PC-9 (cell line): Measurements from ENCODE around the gene RPA4. TPM values are rescaled to one million over a fixed set of nuclear protein-coding genes. Genes with fewer than 3 reads are reported as not detected.

Experiments used
- BruUV-seq: library from RNA; stranded (reverse); fragments of 400-500 nt; replicated peaks from 2 replicates; lab custom pipeline; 2021; lab: Mats Ljungman, UMichigan
- CTCF ChIA-PET: fragments of 300-600 bp; sonication (Branson Sonifier 250); formaldehyde crosslinking; loops from one replicate; lab custom pipeline; 2022; ENCODE audit warnings: antibody characterized with exemption; lab: Charles Lee
- POLR2A ChIA-PET: fragments of 300-600 bp; sonication (Branson Sonifier 250); formaldehyde crosslinking; loops from one replicate; lab custom pipeline; 2022; ENCODE audit warnings: antibody characterized with exemption; ENCODE audit not compliant: unreplicated experiment; lab: Charles Lee
- DNase-seq, 2 experiments: peaks; one replicate each; pipeline versions ENCODE4 v3.0.0 to v3.0.0-alpha.2; 2015 to 2022; ENCODE audit warnings: mixed read lengths in 1 of 2
- H2AFZ ChIP-seq: fragments of 200-600 bp; sonication (generic); 2 replicates; pipeline ENCODE4 v1.8.1; 2017; ENCODE audit warnings: antibody characterized with exemption
- H3F3A ChIP-seq: fragments of 200-600 bp; sonication (generic); 2 replicates; pipeline ENCODE4 v1.8.1; 2017; ENCODE audit warnings: antibody characterized with exemption, mild to moderate bottlenecking, low read depth; ENCODE audit not compliant: insufficient read depth
- H3K27ac ChIP-seq: fragments of 200-600 bp; sonication (generic); 2 replicates; pipeline ENCODE4 v1.6.1; 2016; ENCODE audit warnings: mixed run types
- H3K27me3 ChIP-seq: fragments of 200-600 bp; sonication (generic); 2 replicates; pipeline ENCODE4 v1.6.1; 2016; ENCODE audit warnings: low read depth, mixed run types; ENCODE audit not compliant: insufficient read depth
- H3K36me3 ChIP-seq: fragments of 200-600 bp; sonication (generic); 2 replicates; pipeline ENCODE4 v1.6.1; 2016; ENCODE audit warnings: low read depth, mixed run types
- H3K4me1 ChIP-seq: fragments of 200-600 bp; sonication (generic); replicated peaks from 2 replicates; pipeline ENCODE4 v1.6.1; 2016; ENCODE audit warnings: mixed run types; ENCODE audit not compliant: insufficient read depth
- H3K4me2 ChIP-seq: fragments of 200-600 bp; sonication (generic); 2 replicates; pipeline ENCODE4 v1.6.1; 2017; ENCODE audit warnings: mixed run types
- H3K4me3 ChIP-seq: fragments of 200-600 bp; sonication (generic); 2 replicates; pipeline ENCODE4 v1.6.1; 2016; ENCODE audit warnings: mixed run types
- H3K79me2 ChIP-seq: fragments of 200-600 bp; sonication (generic); 2 replicates; pipeline ENCODE4 v1.6.1; 2017; ENCODE audit warnings: low read depth, mixed run types
- H3K9me2 ChIP-seq: fragments of 200-600 bp; sonication (generic); 2 replicates; pipeline ENCODE4 v1.8.1; 2017; ENCODE audit warnings: mild to moderate bottlenecking; ENCODE audit not compliant: insufficient read depth
- H3K9me3 ChIP-seq: fragments of 200-600 bp; sonication (generic); 2 replicates; pipeline ENCODE4 v1.8.1; 2016; ENCODE audit warnings: low read depth; ENCODE audit not compliant: insufficient read depth
- H4K20me1 ChIP-seq: fragments of 200-600 bp; sonication (generic); 2 replicates; pipeline ENCODE4 v1.8.1; 2017; ENCODE audit not compliant: insufficient read depth
- CTCF ChIP-seq: fragments of 200-600 bp; sonication (generic); conservative IDR thresholded peaks from 2 replicates; pipeline ENCODE4 v1.6.1; 2017; ENCODE audit warnings: mixed run types, antibody characterized with exemption, mild to moderate bottlenecking, moderate library complexity
- EZH2 ChIP-seq: fragments of 200-600 bp; sonication (generic); IDR thresholded peaks from 2 replicates; pipeline ENCODE4 v1.8.0; 2017; ENCODE audit warnings: antibody characterized with exemption, low read depth
- intact Hi-C: fragments of 100-400 bp; cut with micrococcal nuclease; formaldehyde crosslinking; loops from one replicate; pipeline ENCODE4 v1.10.0; 2022; ENCODE audit not compliant: unreplicated experiment
- total RNA-seq: library from RNA; stranded (reverse); gene quantifications from 2 replicates; pipeline ENCODE4 v1.2.3, GENCODE V29; 2021

The RPA4 gene
- total RNA-seq, 1 experiment from 2014 or later: 0.46 TPM

DNA sequence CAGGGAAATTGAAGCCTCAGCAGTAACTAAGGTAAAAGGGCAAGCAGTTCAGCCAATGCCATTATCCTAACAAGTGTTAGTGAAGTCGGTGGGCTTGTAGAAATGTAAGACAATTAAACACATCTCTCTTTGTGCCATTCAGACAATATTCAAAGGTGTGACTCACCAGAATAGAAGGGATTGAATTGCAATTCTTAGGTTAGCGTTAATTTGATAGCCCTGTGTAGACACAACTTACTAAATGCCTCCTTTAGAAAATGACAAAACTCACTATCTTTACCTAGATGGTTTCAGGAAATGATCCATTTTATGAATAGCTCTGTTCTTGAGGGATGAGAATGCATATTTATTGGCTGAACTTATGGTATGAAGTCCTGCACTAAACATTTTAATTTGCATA is 35.2 kb downstream of the RPA4 start:
- Histone ChIP-seq H3K79me2 (no peaks in the 10 kb centered on the region), H3K4me2 (no peak overlapping the region), H3K27ac (no peak overlapping the region), H3K36me3 (no peaks in the 10 kb centered on the region), H3K9me2 (no peaks in the 10 kb centered on the region), H3K27me3 (no peaks in the 10 kb centered on the region), H3K4me1 (no peaks in the 10 kb centered on the region), H4K20me1 (no peaks in the 10 kb centered on the region), H2AFZ (no peak overlapping the region), H3K9me3 (no peaks in the 10 kb centered on the region), H3K4me3 (no peak overlapping the region), H3F3A (no peaks in the 10 kb centered on the region)
- ChIA-PET CTCF (no interaction called here), POLR2A (no interaction called here)
- no TSS peak for BruUV-seq
- intact Hi-C loops: no loop called here
- TF ChIP-seq CTCF: no peak
- TF ChIP-seq EZH2: no peak
- no peak for DNase-seq

DNA sequence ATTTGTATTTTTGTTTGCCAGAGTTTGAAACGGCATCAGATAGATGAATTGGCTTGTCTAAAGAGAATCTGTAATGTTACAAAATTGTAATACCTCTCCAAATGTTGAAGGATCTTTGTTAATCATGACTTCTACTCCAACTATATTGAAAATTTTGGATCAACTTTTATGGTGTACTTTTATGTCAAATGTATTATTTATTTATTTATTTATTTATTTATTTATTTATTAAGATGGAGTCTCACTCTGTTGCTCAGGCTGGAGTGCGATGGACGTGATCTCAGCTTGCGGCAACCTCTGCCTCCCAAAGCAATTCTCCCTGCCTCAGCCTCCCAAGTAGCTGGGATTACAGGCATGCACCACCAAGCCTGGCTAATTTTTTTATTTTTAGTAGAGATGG is 36.0 kb downstream of the RPA4 start:
- ChIA-PET CTCF (no interaction called here), POLR2A (no interaction called here)
- H3K79me2 ChIP-seq: no peaks in the 10 kb centered on the region

DNA sequence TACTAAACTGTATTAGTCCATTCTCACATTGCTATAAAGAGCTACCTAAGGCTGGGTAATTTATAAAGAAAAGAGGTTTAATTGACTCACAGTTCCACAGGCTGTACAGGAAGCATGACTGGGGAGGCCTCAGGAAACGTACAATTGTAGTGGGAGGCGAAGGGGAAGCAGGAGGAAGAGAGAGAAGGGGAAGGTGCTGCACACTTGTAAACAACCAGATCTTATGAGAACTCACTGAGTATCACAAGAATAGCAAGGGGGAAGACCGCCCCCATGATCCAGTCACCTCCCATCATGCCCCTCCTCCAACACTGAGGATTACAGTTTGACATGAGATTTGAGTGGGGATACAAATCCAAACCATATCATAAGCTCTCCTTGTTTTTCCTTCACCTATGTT is 40.9 kb downstream of the RPA4 start:
- intact Hi-C loops: no loop called here
- no peaks in the 10 kb centered on the region for H3K27me3 ChIP-seq
- no peaks in the 10 kb centered on the region for H3K36me3 ChIP-seq
- ChIA-PET CTCF (no interaction called here), POLR2A (no interaction called here)
- no peaks in the 10 kb centered on the region for H3F3A ChIP-seq
- no peak overlapping the region for H3K4me3 ChIP-seq
- no TSS peak for BruUV-seq
- no peaks in the 10 kb centered on the region for H3K4me1 ChIP-seq
- H3K27ac ChIP-seq: no peak overlapping the region
- no peak overlapping the region for H3K4me2 ChIP-seq
- no peak overlapping the region for H2AFZ ChIP-seq
- no peaks in the 10 kb centered on the region for H3K9me2 ChIP-seq
- TF ChIP-seq CTCF (no peak), EZH2 (no peak)
- no peaks in the 10 kb centered on the region for H3K79me2 ChIP-seq
- H4K20me1 ChIP-seq: no peaks in the 10 kb centered on the region
- DNase-seq: no peak
- no peaks in the 10 kb centered on the region for H3K9me3 ChIP-seq

More for the DNA sequence above, 36.0 kb downstream of the RPA4 start:
- Histone ChIP-seq H3F3A (no peaks in the 10 kb centered on the region), H3K27ac (no peak overlapping the region), H3K36me3 (no peaks in the 10 kb centered on the region), H3K9me3 (no peaks in the 10 kb centered on the region), H2AFZ (no peak overlapping the region), H3K4me2 (no peak overlapping the region), H3K4me3 (no peak overlapping the region), H3K9me2 (no peaks in the 10 kb centered on the region), H3K4me1 (no peaks in the 10 kb centered on the region), H4K20me1 (no peaks in the 10 kb centered on the region), H3K27me3 (no peaks in the 10 kb centered on the region)
- BruUV-seq: no TSS peak
- intact Hi-C loops: no loop called here
- DNase-seq: no peak
- TF ChIP-seq EZH2: no peak
- TF ChIP-seq CTCF: no peak
